HCT116 (cell line): ENCODE measurements around the gene KRT77. TPM values are rescaled to one million over a fixed set of nuclear protein-coding genes. Genes with fewer than 3 reads are reported as not detected.

Experiments
- ATAC-seq: fragments of 200-7000 bp; cut with Tn5 transposase; 2 replicates; pipeline ENCODE4 v1.9.1; 2020; ENCODE audit warnings: mild to moderate bottlenecking, moderate library complexity
- BruUV-seq: library from RNA; stranded (reverse); fragments of 400-500 nt; replicated peaks from 2 replicates; lab custom pipeline; 2021; lab: Mats Ljungman, UMichigan
- CTCF ChIA-PET: fragments of 300-600 bp; sonication (Branson Sonifier 250); formaldehyde crosslinking; loops from one replicate; lab custom pipeline; 2021; ENCODE audit warnings: antibody characterized with exemption; lab: Charles Lee
- POLR2A ChIA-PET: fragments of 300-600, 350-600 bp; sonication (Branson Sonifier 250); formaldehyde crosslinking; loops from one replicate; lab custom pipeline; 2021; ENCODE audit warnings: antibody characterized with exemption; lab: Charles Lee
- RAD21 ChIA-PET, 2 experiments: fragments of 300-600 bp; sonication (Branson Sonifier 250); formaldehyde crosslinking; loops; one replicate each; lab custom pipeline; 2023; ENCODE audit warnings: low total read pairs in 2 of 2; ENCODE audit not compliant: uncharacterized antibody in 2 of 2, unreplicated experiment in 2 of 2, low non-redundant PET in 1 of 2; lab: Charles Lee
- DNase-seq: peaks from one replicate; pipeline ENCODE4 v3.0.0-alpha.2; 2010; ENCODE audit warnings: low read depth, low spot score
- H2AFZ ChIP-seq: fragments of 200-600 bp; shearing (Covaris generic), sonication (generic); 2 replicates; pipeline ENCODE4 v1.6.1; 2017; ENCODE audit warnings: low read depth, mixed run types, mixed read lengths, antibody characterized with exemption, low read length; ENCODE audit not compliant: poor library complexity, severe bottlenecking
- H3K27ac ChIP-seq: 2 replicates; pipeline ENCODE4 v1.5.1; 2012; ENCODE audit warnings: low read depth, low read length
- H3K27me3 ChIP-seq: fragments of 200-600 bp; sonication (generic); 2 replicates; pipeline ENCODE4 v1.6.1; 2016; ENCODE audit warnings: mixed run types, low read length, mixed read lengths; ENCODE audit not compliant: insufficient read depth
- H3K36me3 ChIP-seq, 2 experiments: fragments of 200-500 bp in 1 of 2; fragments of 200-600 bp in 1 of 2; sonication (Bioruptor generic) in 1 of 2; sonication (generic) in 1 of 2; 2 replicates each; pipeline versions ENCODE4 v1.5.1 to v1.6.1; 2014 to 2016; ENCODE audit warnings: low read length in 2 of 2, inconsistent platforms in 1 of 2, mixed read lengths in 1 of 2, mixed run types in 1 of 2; ENCODE audit not compliant: insufficient read depth in 2 of 2, control insufficient read depth in 1 of 2
- H3K4me1 ChIP-seq, 2 experiments: fragments of 200-600 bp in 1 of 2; sonication (generic) in 1 of 2; 2 replicates each; pipeline versions ENCODE4 v1.5.1 to v1.6.1; 2012 to 2017; ENCODE audit warnings: low read length in 2 of 2, inconsistent platforms in 1 of 2, mild to moderate bottlenecking in 1 of 2, mixed read lengths in 1 of 2, mixed run types in 1 of 2, moderate library complexity in 1 of 2; ENCODE audit not compliant: insufficient read depth in 2 of 2, control insufficient read depth in 1 of 2
- H3K4me2 ChIP-seq: fragments of 200-600 bp; sonication (generic); 2 replicates; pipeline ENCODE4 v1.6.1; 2017; ENCODE audit warnings: mixed run types, low read length, mixed read lengths
- H3K4me3 ChIP-seq, 2 experiments: fragments of 200-600 bp in 1 of 2; sonication (generic) in 1 of 2; replicated peaks in 1 of 2; 2 replicates each; pipeline ENCODE4 v1.5.1; 2011 to 2016; ENCODE audit warnings: low read length in 2 of 2, control low read depth in 1 of 2, low read depth in 1 of 2, mild to moderate bottlenecking in 1 of 2, mixed read lengths in 1 of 2, mixed run types in 1 of 2
- H3K79me2 ChIP-seq: fragments of 200-600 bp; sonication (generic); 2 replicates; pipeline ENCODE4 v1.6.1; 2017; ENCODE audit warnings: mild to moderate bottlenecking, mixed run types, low read length, moderate library complexity, mixed read lengths; ENCODE audit not compliant: insufficient read depth
- H3K9ac ChIP-seq: fragments of 200-600 bp; sonication (generic); 2 replicates; pipeline ENCODE4 v1.6.1; 2016; ENCODE audit warnings: low read length, mixed read lengths
- H3K9me2 ChIP-seq: fragments of 200-600 bp; sonication (generic), shearing (Covaris generic); 2 replicates; pipeline ENCODE4 v1.6.1; 2017; ENCODE audit warnings: mixed run types, mild to moderate bottlenecking, moderate library complexity; ENCODE audit not compliant: insufficient read depth
- H3K9me3 ChIP-seq, 2 experiments: fragments of 200-500 bp in 1 of 2; fragments of 200-600 bp in 1 of 2; sonication (Bioruptor generic) in 1 of 2; sonication (generic) in 1 of 2; 2 replicates each; pipeline ENCODE4 v1.6.1; 2014 to 2017; ENCODE audit warnings: low read length in 2 of 2, mixed read lengths in 2 of 2, inconsistent platforms in 1 of 2, low read depth in 1 of 2, mild to moderate bottlenecking in 1 of 2, mixed run types in 1 of 2, moderate library complexity in 1 of 2; ENCODE audit not compliant: control insufficient read depth in 1 of 2, insufficient read depth in 1 of 2
- H4K20me1 ChIP-seq: fragments of 200-600 bp; sonication (generic), shearing (Covaris generic); 2 replicates; pipeline ENCODE4 v1.6.1; 2017; ENCODE audit warnings: mixed run types, mild to moderate bottlenecking, moderate library complexity; ENCODE audit not compliant: insufficient read depth
- JUND ChIP-seq: IDR thresholded peaks from 2 replicates; pipeline ENCODE4 v1.6.1; 2012
- POLR2A ChIP-seq: IDR thresholded peaks from 2 replicates; pipeline ENCODE4 v1.7.0; 2011; ENCODE audit warnings: borderline replicate concordance; ENCODE audit not compliant: insufficient read depth, insufficient read length; ENCODE audit errors: extremely low read depth
- SP1 ChIP-seq: IDR thresholded peaks from 2 replicates; pipeline ENCODE4 v1.6.1; 2012; ENCODE audit warnings: low read depth
- ZBTB33 ChIP-seq: IDR thresholded peaks from 2 replicates; pipeline ENCODE4 v1.6.1; 2011; ENCODE audit warnings: mild to moderate bottlenecking, low read length, moderate library complexity; ENCODE audit not compliant: insufficient replicate concordance; ENCODE audit errors: extremely low read depth
- ZFX ChIP-seq: fragments of 450-650 bp; IDR thresholded peaks from 2 replicates; pipeline ENCODE4 v1.6.1; 2017
- intact Hi-C: fragments of 100-400 bp; cut with micrococcal nuclease; formaldehyde crosslinking; loops from 2 replicates; pipeline ENCODE4 v1.10.0; 2022
- total RNA-seq: library from RNA; stranded (reverse); gene quantifications from one replicate; pipeline ENCODE4 v1.2.1, GENCODE V29; 2021; ENCODE audit not compliant: unreplicated experiment
- TF ChIP-seq, protein P1 (sequence below): IDR thresholded peaks from 2 replicates; pipeline ENCODE4 v1.6.1; 2012

Gene KRT77
- total RNA-seq, 1 experiment from 2014 or later = not detected

DNA sequence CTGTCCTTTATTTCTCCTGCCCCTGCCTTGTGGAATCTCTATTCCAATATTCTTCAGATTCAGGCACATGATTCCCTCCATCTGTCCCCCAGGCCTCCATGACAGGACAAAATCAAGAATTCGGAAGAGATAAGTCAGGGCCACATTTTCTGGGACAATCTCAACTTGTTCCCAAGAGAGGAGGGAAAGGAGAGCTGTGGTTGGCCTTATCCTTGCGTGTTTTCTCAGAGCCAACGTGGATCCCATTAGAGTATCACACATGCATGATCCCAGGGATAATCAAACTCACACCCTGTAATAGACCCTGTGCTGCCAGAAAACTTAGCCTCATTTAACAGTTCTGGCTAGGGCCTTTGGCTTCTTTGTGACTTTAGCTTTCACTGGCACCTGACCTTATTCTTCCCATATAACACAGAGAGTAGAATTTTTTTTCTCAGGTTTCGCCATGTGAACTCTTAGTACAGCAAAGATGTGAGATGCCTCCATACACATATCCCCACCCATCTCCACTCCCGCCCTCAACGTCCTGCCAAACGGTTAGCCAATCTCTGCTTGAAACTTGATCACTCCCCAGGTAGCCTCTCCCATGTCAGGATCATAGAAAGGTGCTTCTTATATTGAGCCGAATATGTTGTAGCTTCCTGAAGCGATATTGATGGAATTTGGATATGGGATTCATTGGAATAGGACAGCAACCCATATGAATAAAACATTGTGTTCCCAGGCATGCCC lies 16.4 kb downstream of the KRT77 start:
- ATAC-seq = no peak
- Histone ChIP-seq H3K36me3 (no peaks in the 10 kb centered on the region), H2AFZ (no peak overlapping the region), H3K27me3 (no peaks in the 10 kb centered on the region), H3K27ac (no peak overlapping the region), H3K9me2 (no peaks in the 10 kb centered on the region), H3K79me2 (no peaks in the 10 kb centered on the region), H3K9ac (no peak overlapping the region), H3K4me2 (peak overlapping the region; percentile 75), H3K4me3 (no peak overlapping the region), H3K9me3 (no peaks in the 10 kb centered on the region), H4K20me1 (no peaks in the 10 kb centered on the region), H3K4me1 (peaks cover 2 to 17% of the 10 kb centered on the region in 2 experiments; a peak in 3 of 4 replicates)
- no TSS peak for BruUV-seq
- no peak for DNase-seq
- intact Hi-C loops = no loop called here
- CTCF ChIA-PET = interaction anchor here (0.8 to 1.6 kb wide), 2 partner anchors 179 to 192 kb away, joined by 3 read pairs; no protein-coding TSS in a partner anchor
- RAD21 ChIA-PET = no interaction called here
- POLR2A ChIA-PET = no interaction called here
- TF ChIP-seq SP1 = 0 out of 2 replicates have a peak, but pooled peaks have one; percentile 8
- TF ChIP-seq, protein P1, sequence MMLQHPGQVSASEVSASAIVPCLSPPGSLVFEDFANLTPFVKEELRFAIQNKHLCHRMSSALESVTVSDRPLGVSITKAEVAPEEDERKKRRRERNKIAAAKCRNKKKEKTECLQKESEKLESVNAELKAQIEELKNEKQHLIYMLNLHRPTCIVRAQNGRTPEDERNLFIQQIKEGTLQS = no peak

DNA sequence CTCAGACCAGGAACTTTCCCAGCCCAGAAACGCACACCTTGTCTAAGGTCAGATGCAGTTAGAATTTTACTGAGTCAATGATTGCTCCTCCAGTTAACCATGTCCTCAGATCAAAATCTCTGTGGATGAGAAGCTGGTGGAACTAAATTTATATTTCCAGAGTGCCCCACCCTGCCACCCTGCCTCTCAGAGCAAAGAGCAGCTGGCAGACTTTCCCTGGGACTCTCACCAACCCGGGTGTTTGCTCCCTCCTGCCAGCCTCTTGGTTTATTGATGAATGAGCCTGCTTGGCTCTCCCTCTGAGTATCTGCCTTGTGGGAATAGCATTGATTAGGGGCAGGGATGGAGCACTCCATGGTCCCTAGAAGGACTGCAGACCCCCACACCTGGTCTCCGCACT lies 17.3 kb downstream of the KRT77 start:
- DNase-seq (no peak), ATAC-seq (no peak)
- intact Hi-C loops = no loop called here
- H3K4me3 ChIP-seq = no peak overlapping the region
- no peaks in the 10 kb centered on the region for H3K27me3 ChIP-seq
- H3K9ac ChIP-seq = no peak overlapping the region
- ChIA-PET RAD21 (no interaction called here), CTCF (interaction anchor here (1.0 kb wide), 1 partner anchor 185 kb away, joined by 3 read pairs; no protein-coding TSS in a partner anchor), POLR2A (no interaction called here)
- no TSS peak for BruUV-seq
- no peak overlapping the region for H2AFZ ChIP-seq
- no peak for TF ChIP-seq JUND
- TF ChIP-seq ZFX = no peak
- TF ChIP-seq ZBTB33 = no peak
- TF ChIP-seq POLR2A = no peak
- H3K36me3 ChIP-seq = no peaks in the 10 kb centered on the region
- no peaks in the 10 kb centered on the region for H3K79me2 ChIP-seq
- H3K4me2 ChIP-seq = no peak overlapping the region
- H3K9me2 ChIP-seq = no peaks in the 10 kb centered on the region
- H4K20me1 ChIP-seq = no peaks in the 10 kb centered on the region
- no peaks in the 10 kb centered on the region for H3K9me3 ChIP-seq
- H3K4me1 ChIP-seq = peaks cover 2 to 17% of the 10 kb centered on the region in 2 experiments; a peak in 3 of 4 replicates
- no peak overlapping the region for H3K27ac ChIP-seq
